NT2/D1 (cell line): Measurements from ENCODE around the gene KDM4B.

Experiments
- DNase-seq: peaks from one replicate; pipeline ENCODE4 v3.0.0-alpha.2; 2011; ENCODE audit warnings: low read depth, low spot score
- H3K27me3 ChIP-seq: 2 replicates; pipeline ENCODE4 v1.6.0; 2011; ENCODE audit warnings: mild to moderate bottlenecking; ENCODE audit not compliant: insufficient read length, insufficient read depth
- H3K36me3 ChIP-seq: 2 replicates; pipeline ENCODE4 v1.6.1; 2011; ENCODE audit warnings: mild to moderate bottlenecking, low read length, mixed read lengths; ENCODE audit not compliant: insufficient read depth, insufficient read length
- H3K4me1 ChIP-seq: 2 replicates; pipeline ENCODE4 v1.5.1; 2011; ENCODE audit not compliant: insufficient read depth, insufficient read length
- H3K4me3 ChIP-seq: 2 replicates; pipeline ENCODE4 v1.5.1; 2011; ENCODE audit warnings: low read depth; ENCODE audit not compliant: insufficient read length
- H3K9ac ChIP-seq: 2 replicates; pipeline ENCODE4 v1.6.0; 2011; ENCODE audit warnings: low read depth; ENCODE audit not compliant: insufficient read length
- H3K9me3 ChIP-seq: 2 replicates; pipeline ENCODE4 v1.5.1; 2011; ENCODE audit warnings: mild to moderate bottlenecking, low read length; ENCODE audit not compliant: insufficient read depth
- SUZ12 ChIP-seq: IDR thresholded peaks from 2 replicates; pipeline ENCODE4 v1.6.1; 2011; ENCODE audit not compliant: insufficient read length, insufficient read depth; ENCODE audit errors: extremely low read depth
- YY1 ChIP-seq: IDR thresholded peaks from 2 replicates; pipeline ENCODE4 v1.6.1; 2011; ENCODE audit not compliant: insufficient read length, insufficient read depth
- ZNF274 ChIP-seq: IDR thresholded peaks from 2 replicates; pipeline ENCODE4 v1.6.1; 2011; ENCODE audit warnings: mild to moderate bottlenecking, low read depth, low read length

KDM4B gene

GRCh38 chr19:5064896-5065295 is 96.0 kb downstream of the KDM4B start:
- Histone ChIP-seq H3K27me3 (no peaks in the 10 kb centered on the region), H3K4me3 (no peak overlapping the region), H3K9me3 (peaks cover 14% of the 10 kb centered on the region; the same call in 1 of the 2 replicates), H3K9ac (no peak overlapping the region), H3K36me3 (peaks cover 53% of the 10 kb centered on the region), H3K4me1 (peaks cover 12% of the 10 kb centered on the region)
- TF ChIP-seq SUZ12 (no peak), YY1 (no peak), ZNF274 (no peak)
- no peak for DNase-seq

- TF ChIP-seq YY1: no peak
- no peak for TF ChIP-seq ZNF274
- TF ChIP-seq SUZ12: no peak
- peaks cover 49% of the 10 kb centered on the region for H3K36me3 ChIP-seq
- no peaks in the 10 kb centered on the region for H3K27me3 ChIP-seq
- peaks cover 12% of the 10 kb centered on the region for H3K4me1 ChIP-seq
- no peak overlapping the region for H3K4me3 ChIP-seq
- no peak for DNase-seq
- H3K9ac ChIP-seq: no peak overlapping the region
- peaks cover 14% of the 10 kb centered on the region; the same call in 1 of the 2 replicates for H3K9me3 ChIP-seq
Observed at GRCh38 chr19:5065663-5066093, 96.8 kb downstream of the KDM4B start.

GRCh38 chr19:5066768-5067167 is 97.9 kb downstream of the KDM4B start:
- peaks cover 14% of the 10 kb centered on the region; the same call in 1 of the 2 replicates for H3K9me3 ChIP-seq
- TF ChIP-seq ZNF274: no peak
- TF ChIP-seq YY1: no peak
- no peak for TF ChIP-seq SUZ12
- peaks cover 58% of the 10 kb centered on the region for H3K36me3 ChIP-seq
- no peak overlapping the region for H3K4me3 ChIP-seq
- no peaks in the 10 kb centered on the region for H3K27me3 ChIP-seq
- H3K4me1 ChIP-seq: peaks cover 13% of the 10 kb centered on the region
- DNase-seq: no peak
- peak overlapping the region; percentile 42 for H3K9ac ChIP-seq

- peaks cover 5% of the 10 kb centered on the region; the same call in 1 of the 2 replicates for H3K9me3 ChIP-seq
- DNase-seq: no peak
- H3K27me3 ChIP-seq: no peaks in the 10 kb centered on the region
- no peak for TF ChIP-seq YY1
- no peak for TF ChIP-seq ZNF274
- no peak for TF ChIP-seq SUZ12
- H3K4me3 ChIP-seq: no peak overlapping the region
- H3K4me1 ChIP-seq: peaks cover 14% of the 10 kb centered on the region
- no peak overlapping the region for H3K9ac ChIP-seq
- H3K36me3 ChIP-seq: peaks cover 50% of the 10 kb centered on the region
Observed at GRCh38 chr19:5067678-5068077, 98.8 kb downstream of the KDM4B start.

- Histone ChIP-seq H3K9me3 (no peaks in the 10 kb centered on the region), H3K4me1 (peaks cover 22% of the 10 kb centered on the region), H3K9ac (no peak overlapping the region), H3K27me3 (no peaks in the 10 kb centered on the region), H3K4me3 (no peak overlapping the region), H3K36me3 (peaks cover 49% of the 10 kb centered on the region)
- no peak for DNase-seq
- TF ChIP-seq ZNF274 (no peak), SUZ12 (no peak), YY1 (no peak)
Observed at GRCh38 chr19:5068233-5069072, 99.5 kb downstream of the KDM4B start.

GRCh38 chr19:5070331-5070730 is 101.4 kb downstream of the KDM4B start:
- no peak for TF ChIP-seq SUZ12
- no peak for TF ChIP-seq YY1
- TF ChIP-seq ZNF274: no peak
- DNase-seq: no peak
- Histone ChIP-seq H3K9ac (no peak overlapping the region), H3K4me1 (peaks cover 39% of the 10 kb centered on the region), H3K27me3 (no peaks in the 10 kb centered on the region), H3K9me3 (no peaks in the 10 kb centered on the region), H3K36me3 (peaks cover 43% of the 10 kb centered on the region), H3K4me3 (no peak overlapping the region)

GRCh38 chr19:5070930-5071329 is 102.0 kb downstream of the KDM4B start:
- no peak for TF ChIP-seq ZNF274
- TF ChIP-seq SUZ12: no peak
- no peak for TF ChIP-seq YY1
- peaks cover 39% of the 10 kb centered on the region for H3K4me1 ChIP-seq
- no peak for DNase-seq
- H3K4me3 ChIP-seq: no peak overlapping the region
- H3K36me3 ChIP-seq: peaks cover 43% of the 10 kb centered on the region
- no peaks in the 10 kb centered on the region for H3K9me3 ChIP-seq
- no peaks in the 10 kb centered on the region for H3K27me3 ChIP-seq
- H3K9ac ChIP-seq: no peak overlapping the region
